Fibroblast of the conjunctiva (primary cell): Measurements from ENCODE around the gene ASPM.

ENCODE experiments used
- DNase-seq: peaks from one replicate; pipeline ENCODE4 v3.0.0-alpha.2; 2010; ENCODE audit warnings: low read depth

ASPM gene, protein sequence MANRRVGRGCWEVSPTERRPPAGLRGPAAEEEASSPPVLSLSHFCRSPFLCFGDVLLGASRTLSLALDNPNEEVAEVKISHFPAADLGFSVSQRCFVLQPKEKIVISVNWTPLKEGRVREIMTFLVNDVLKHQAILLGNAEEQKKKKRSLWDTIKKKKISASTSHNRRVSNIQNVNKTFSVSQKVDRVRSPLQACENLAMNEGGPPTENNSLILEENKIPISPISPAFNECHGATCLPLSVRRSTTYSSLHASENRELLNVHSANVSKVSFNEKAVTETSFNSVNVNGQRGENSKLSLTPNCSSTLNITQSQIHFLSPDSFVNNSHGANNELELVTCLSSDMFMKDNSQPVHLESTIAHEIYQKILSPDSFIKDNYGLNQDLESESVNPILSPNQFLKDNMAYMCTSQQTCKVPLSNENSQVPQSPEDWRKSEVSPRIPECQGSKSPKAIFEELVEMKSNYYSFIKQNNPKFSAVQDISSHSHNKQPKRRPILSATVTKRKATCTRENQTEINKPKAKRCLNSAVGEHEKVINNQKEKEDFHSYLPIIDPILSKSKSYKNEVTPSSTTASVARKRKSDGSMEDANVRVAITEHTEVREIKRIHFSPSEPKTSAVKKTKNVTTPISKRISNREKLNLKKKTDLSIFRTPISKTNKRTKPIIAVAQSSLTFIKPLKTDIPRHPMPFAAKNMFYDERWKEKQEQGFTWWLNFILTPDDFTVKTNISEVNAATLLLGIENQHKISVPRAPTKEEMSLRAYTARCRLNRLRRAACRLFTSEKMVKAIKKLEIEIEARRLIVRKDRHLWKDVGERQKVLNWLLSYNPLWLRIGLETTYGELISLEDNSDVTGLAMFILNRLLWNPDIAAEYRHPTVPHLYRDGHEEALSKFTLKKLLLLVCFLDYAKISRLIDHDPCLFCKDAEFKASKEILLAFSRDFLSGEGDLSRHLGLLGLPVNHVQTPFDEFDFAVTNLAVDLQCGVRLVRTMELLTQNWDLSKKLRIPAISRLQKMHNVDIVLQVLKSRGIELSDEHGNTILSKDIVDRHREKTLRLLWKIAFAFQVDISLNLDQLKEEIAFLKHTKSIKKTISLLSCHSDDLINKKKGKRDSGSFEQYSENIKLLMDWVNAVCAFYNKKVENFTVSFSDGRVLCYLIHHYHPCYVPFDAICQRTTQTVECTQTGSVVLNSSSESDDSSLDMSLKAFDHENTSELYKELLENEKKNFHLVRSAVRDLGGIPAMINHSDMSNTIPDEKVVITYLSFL (N-terminal part only)

DNA sequence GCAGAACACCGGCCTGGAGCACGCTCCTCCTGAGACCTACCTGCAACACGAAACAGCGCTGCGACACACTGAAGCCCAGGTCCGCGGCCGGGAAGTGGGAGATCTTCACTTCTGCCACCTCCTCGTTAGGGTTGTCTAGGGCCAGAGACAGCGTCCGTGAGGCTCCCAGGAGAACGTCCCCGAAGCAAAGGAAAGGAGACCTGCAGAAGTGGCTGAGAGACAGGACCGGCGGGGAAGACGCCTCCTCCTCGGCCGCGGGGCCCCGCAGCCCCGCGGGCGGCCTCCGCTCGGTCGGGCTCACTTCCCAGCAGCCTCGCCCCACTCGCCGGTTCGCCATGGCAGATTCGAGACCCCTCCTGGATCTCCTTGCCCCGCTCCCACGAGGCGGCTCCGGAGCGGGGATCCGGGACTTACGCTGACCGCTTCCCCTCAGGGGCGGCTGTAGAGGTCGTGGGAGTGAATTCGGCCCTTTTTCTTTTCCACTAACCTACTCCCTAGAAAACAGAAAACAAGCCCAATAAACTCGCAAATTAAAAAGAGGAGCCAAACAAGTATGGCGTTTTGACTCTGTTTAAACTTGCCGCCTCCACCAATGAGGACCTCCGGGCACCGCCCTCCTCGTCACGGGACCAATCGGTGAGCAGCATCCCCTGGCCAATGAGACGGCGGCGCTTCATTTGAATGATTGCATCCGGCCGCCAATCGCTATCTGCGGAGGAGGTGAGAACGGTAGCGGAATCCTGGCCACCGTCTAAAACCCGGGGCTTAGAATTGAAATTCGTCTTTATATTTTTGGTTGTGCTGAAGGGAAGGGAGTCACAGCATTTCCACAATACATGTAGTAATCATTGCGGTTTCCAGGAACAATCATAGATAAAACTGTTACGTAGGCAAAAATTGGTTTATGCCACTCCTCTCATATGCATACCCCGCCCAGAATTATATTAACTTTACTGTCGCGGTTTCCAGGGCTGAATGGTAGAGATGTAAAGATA lies at the start of gene ASPM:
Gene ASPM (minus strand): TSS at position 569 of the 995 bp plus-strand sequence. CDS start 232 bp downstream, at position 337.
- peak; percentile 92 for DNase-seq

DNA sequence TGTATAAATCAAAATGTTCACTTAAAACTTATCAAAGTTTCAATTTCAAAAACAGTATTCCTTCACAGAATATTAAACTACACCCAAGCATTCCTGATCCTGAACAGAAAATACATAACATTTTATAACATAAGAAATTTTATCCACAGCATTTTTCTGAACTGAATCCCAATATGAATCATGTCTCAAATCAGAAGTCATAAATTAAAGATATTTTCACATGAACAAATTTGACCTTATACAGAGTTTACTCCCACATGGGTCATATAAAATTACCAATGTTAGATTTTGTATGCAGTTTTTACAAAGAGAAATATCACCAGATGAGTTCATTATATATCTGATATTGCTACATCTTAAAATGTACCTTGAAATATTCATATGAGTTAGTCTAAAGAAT lies 48.6 kb upstream of the ASPM start:
- DNase-seq = no peak

DNA sequence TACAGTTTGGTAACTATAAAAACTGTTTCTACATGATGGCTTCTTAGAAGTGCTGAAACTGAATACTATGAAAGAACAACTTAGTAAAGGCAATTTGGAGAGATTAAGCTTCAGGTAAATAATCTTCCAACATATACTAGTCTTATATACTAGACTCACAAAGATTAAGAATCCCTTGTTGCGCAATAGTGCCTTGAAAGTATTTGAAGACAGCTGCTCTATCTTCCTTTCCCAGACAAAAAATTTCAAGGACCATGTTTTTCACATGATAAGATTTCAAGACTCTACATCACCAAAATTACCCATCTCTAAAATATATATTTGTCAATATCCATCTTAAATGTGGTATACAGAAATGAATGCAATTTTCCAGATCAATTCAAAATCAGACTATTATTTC lies 37.7 kb upstream of the ASPM start:
- DNase-seq = no peak

DNA sequence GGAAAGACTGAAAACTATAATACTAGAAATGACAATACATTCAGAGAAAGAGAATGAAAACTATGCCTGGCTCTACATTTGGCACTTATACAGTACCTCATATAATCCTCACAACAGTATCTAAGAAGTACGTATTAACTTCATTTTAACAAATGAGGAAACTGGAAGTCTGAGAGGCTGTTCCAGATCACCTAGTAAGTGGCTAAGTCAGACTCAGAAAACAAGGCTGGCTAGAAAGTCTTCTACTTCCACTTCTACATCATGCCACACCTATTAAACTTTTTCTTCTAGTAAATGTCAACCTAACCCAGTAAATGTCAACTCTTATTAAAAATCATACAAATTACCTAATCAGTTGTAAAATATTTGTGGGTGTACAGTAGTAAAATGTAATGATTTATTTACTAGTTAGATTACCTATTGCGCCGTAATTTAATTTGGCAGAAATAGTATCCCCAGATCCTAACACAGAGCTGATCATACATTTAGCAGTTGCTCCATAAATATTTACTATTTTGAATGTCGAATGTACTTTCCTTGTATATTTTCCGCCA lies 36.8 kb upstream of the ASPM start:
- DNase-seq = no peak

DNA sequence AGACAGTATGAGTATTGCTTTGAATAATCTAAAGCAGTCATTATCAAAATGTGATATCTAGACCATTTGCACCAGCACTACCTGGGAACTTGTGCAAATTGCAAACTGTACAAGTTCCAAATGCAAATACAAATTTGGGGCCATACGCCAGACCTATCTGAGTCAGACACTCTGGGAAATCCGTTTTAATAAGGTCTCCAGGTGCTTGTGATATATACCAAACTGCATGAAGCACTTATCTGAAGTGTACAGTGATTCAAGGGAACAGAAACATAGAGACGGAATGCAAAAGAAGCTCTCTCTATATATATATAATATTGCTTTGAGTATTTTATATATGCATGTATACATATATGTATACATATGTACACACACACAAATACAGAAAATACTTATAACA lies 36.2 kb upstream of the ASPM start:
- no peak for DNase-seq

DNA sequence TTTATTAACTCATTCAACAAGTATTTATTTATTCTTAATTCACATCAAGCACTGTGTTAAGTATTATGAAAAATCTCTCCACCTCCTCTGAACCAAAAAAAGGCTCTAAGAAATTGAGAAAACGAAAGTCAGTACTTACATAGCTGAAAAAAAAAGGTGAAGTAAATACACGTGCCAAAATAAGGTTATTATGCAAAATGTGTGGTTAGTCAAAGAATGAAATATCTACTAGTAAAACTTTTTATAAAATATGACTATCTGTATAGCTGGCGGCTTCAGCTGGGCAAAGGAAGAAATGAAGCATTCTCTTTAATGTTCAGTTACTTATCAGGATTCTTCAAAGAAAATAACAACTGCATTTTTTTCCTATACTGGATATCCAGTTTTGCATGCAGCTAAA lies 35.5 kb upstream of the ASPM start:
- DNase-seq = no peak

DNA sequence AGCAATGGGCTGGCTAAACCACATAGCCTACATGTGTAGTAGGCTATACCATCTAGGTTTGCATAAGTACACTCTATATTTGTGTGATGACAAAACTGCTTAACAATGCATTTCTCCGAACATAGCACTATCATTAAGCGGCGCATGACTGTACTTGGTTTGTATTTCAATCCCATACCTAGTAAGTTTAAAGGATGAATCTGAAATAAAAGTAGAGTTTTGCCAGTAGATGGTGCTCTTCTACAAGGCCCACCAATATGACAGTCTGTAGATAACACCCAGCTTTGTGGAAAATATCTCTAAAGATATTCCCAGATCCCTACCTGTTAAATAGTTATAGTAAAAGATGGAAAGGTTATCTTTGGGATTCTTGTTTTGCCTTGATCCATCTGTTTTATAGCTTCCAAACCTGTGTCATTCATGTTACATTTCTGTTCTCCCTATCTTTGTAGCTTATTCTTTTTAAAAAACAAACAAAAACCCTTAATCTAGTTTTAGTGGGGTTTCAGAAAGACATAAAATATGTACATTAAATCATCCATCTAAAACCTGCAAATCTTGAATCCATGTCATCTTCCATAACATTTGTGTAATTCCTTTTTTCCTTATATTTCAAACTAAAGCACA lies 33.9 kb upstream of the ASPM start:
- DNase-seq = peak; percentile 40

DNA sequence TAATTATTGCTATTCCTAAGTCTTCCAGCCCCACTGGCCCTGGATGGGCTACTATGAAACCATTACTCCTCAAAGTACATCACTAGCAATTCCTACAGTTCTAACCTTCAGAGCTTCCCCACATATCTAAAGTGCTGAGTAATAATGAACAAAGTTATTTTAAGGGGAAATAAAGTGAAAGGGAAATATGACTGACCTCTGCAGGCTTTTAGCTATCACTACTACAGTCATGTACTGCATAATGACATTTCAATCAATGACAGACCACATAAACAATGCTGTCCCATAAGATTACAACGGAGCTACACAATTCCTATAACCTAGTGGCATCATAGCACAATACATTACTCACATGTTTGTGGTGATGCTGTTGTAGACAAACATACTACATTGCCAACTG lies 32.5 kb upstream of the ASPM start:
- DNase-seq = peak; percentile 23

DNA sequence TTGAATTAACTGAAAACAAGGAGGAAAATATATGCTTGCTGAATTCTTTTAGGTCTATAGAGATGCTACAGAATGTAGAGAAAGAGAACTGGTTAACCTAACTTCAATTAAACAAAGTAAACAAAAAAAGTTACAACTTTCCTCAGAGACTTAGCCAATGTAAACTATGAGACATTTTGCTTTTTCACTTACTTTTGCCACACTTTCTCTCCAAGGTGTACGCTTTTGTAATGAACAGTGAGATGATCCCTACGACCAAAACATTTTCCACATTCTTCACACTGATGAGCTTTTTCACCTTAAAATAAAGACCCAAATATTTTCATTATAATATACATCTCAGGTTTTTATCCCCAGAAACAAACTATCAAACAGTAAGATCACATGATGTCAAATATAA lies 28.3 kb upstream of the ASPM start:
- no peak for DNase-seq

DNA sequence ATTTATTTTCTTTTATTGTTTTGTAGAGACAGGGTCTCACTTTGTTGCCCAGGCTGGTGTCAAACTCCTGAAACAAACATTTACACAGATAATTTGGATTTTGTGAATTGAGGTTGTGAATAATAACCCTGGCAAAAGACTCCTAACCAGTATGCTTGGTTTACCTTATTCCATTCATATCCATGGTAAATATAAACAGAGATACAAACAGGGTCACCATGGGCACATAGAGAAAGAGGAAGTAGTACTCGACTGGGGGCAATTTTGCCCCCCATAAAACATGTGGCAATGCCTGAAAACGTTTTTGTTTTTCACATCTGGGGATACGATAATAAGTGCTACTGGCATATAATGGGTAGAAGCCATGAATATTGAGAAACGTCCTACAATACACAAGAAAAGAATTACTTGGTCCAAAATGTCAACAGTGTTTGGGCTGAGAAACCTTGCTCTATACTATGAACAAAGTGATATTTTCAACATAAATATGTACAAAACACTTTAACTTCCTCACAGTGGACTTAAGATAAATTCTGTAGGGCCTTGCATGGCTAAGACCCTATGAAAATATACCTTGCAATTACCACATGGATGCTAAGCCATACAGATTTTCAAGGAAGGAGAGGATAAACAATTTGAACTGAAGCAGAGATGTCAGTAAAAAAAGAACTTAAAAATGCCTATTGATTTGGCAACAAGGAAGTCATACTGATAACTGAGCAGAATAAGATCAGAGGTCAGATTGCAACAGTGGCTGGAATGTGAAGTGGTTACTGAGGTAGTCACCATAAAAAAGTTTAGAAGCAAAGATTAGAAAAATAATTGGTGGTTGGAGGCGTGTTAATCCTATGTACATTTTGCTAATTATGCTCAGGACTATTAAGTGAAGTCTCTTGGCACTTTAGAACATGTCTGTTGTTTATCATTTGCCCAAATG lies 27.4 kb upstream of the ASPM start:
- no peak for DNase-seq

DNA sequence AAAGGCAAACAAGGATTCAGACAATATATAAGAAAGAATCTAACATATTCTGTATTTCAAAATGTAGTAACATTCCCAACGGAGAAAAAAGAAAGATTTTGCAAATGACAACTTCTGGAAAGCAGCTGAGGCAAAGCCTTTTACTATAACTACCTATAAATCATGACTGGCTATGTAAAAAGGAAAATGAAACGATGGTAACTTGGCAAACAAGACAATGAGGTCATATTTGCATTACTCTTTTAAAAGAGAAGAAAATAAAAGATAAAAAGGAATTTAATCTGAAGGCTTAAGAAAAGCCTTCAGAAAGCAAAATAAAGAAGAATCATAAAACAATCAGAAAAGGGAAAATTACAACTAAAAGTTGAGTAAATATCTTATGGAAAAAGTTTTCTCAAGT lies 25.1 kb upstream of the ASPM start:
- no peak for DNase-seq

DNA sequence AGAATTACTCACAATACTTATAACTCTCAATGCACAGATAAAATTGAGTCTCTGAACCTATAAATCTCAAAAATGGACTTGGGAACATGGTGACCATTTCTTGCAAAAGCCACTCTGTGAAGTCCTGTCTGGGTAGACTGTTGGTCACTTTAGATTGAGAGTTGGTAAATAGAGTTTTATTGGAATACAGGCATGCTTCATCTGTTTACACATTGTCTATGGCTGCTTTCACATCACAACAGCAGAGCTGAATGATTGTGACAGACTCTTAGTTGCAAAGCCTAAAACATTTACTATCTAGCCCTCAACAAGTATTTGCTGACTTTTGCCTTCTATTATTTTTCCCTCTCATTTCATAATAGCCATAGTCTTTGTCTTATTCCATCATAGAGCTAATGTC lies 24.1 kb upstream of the ASPM start:
- no peak for DNase-seq

DNA sequence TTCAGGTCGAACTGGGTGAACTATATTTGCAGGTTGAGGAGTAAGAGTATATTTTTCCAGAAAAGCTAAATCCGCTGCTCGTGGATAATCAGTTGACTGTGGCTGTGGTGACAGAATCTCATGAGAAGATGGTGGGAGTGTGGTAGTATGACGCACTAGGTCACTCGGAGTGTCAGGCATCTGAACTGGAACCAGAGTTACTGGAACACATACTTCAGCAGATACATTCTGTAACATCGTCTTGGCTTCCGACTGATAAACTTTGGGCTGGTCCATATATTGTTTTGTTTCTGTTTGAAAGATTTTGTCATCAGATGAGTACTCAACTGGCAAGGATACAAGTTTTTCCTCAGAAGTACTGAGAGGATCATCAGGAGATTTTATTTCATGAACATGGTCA lies 13.0 kb upstream of the ASPM start:
- DNase-seq = no peak

DNA sequence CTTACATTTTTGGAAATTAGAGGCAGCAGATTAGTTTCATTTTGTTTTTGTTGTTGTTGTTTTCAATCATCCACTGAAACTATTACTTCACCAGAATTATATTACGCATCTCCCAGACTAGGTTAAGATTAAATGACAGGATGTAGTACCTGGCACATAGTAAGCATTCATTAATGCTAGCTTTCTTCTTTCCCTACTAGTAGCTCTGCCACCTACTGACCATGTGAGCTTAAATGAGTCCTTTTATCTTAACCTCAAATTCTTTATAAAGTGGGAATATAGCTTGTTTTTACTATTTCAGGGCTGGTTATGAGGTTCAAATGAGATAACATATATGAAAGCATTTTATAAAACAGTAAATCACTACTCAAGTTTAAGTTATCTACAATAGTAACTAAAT lies 10.2 kb upstream of the ASPM start:
- no peak for DNase-seq

DNA sequence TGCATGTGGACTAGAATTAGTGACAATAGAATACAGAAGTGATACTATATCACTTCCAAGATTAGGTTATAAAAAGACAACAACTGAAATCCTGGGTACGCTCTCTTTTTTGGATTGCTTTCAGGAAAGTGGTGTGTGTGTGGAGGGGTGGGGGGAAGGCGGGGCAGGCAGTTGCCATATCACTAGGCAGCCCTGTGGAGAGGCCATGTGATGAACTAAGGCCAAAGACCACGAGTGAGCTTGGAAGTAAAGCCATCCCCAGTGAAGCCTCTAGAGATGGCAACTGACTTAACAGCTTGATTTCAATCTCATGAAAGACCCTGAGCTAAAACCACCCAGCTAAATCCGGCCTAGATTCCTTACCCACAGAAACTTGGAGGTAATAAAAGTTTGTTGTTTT lies 6.2 kb upstream of the ASPM start:
- DNase-seq = no peak

DNA sequence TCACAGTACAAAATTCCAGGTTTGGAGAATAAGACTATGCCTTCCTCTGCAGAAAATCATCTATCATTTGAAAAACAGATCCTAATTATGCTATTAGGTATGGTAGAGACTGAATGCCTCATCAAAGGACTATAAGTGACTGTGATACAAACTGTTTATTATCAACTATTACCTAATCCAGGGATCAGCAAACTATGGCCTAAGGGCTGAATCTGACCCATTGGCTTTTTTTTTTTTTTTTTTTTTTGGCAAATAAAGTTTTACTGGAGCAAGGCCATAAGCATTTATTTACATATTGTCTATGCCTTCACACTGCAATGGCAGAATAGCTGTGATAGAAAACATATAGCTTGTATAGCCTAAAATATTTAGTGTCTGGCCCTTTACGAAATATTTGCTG lies 4.7 kb upstream of the ASPM start:
- DNase-seq = no peak

DNA sequence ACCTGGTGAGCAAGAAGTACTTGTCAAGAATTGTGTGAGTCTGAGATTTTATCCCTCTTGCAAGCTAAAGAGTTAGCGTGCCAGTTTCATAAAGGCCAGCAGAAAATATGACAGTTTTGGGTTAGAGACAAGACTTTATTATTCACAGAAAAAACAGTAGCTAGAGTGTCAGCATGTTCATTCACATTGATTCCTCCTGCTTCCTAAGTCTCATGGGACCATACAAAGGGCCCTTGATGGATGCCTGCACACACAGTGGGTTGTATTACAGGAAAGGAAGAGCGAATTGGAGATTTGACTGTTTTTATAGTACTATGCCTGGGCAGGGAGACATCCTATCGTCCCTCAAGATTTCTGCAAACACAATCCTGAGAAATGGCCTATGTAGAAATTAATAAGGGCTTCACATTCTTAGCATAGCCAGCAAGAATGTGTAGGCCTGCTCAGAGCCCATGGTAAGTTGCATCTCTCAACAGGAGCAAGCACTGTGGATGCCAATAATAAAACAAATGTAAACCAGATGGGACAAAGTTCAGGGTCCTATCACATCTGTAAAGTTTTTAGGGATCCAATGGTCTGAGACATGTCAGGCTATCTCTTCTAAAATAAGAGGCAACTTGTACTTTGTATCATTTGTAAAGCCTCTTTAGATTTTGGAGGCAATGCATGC lies 4.0 kb upstream of the ASPM start:
- DNase-seq = no peak

DNA sequence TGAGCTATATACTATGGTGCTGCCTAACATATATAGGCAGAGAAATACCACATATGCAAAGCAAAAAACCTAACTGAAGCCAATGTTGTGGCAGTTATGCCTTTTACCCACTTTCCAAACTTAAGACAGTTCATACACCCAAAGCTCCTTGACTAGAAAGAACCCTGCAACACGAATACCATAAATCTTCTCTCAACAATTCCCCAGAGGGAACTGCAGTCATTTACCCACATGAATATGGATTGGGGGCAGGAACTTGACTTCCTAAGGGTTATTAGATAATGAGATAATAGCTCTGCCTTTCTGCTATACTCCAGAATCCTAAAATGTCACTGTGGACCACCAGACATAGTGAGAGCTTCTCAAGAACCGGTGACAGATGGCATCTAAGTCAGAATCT lies 2.9 kb upstream of the ASPM start:
- no peak for DNase-seq
